ENCODE results near the gene LSR. TPM values are rescaled to one million over a fixed set of nuclear protein-coding genes. Genes with fewer than 3 reads are reported as not detected.

The LSR gene
- total and polyA plus RNA-seq, 2 of the 4 experiments (the other 2 are of a cell fraction): 0.18 to 0.44 TPM

DNA sequence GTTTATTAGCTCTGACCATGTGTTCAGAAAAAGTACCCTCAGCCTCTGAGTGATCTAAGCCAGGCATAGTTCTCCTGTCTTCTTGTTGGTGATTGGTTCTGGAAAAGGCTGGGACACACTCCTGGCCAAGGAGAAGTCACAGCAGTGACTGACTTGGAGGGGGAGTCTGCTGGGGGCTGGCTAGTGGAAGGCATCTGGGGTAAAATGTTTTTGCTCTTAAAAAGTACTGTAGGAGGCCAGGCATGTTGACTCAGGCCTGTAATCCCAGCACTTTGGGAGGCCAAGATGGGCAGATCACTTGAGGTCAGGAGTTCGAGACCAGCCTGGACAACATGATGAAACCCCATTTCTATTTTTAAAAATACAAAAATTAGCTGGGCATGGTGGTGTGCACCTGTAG is 41.9 kb upstream of the LSR start (continued):
- TF ChIP-seq MXI1 (IDR thresholded peaks at IDR 0.05; ENCODE audit: borderline replicate concordance, low read depth, low read length) (no peak), BHLHE40 (IDR thresholded peaks at IDR 0.05; ENCODE audit: low read depth, low read length) (no peak), POLR2A (IDR thresholded peaks at IDR 0.05; ENCODE audit: low read depth, low read length) (no peak), MAZ (IDR thresholded peaks at IDR 0.05; ENCODE audit: borderline replicate concordance, low read depth, low read length) (no peak), CEBPB (IDR thresholded peaks at IDR 0.05; ENCODE audit: low read depth, low read length) (no peak), SMC3 (IDR thresholded peaks at IDR 0.05; ENCODE audit: low read depth, low read length) (no peak)

DNA sequence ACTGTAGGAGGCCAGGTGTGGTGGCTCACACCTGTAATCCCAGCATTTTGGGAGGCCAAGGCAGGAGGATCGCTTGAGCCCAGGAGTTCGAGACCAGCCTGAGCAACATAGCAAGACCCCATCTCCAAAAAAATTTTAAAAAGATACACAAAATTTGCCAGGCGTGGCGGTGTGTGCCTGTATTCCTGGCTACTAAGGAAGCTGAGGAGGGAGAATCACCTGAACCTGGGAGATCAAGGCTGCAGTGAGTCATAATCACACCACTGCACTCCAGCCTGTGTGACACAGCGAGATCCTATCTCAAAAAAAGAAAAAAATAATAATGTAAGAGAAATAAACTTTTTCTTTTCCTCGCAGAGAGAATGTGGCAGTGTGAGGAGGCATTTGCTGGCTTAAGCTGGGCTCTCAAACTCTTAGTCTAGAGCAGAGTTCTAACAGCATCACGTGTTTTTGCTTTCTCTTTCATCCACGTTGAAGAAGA is 41.4 kb upstream of the LSR start:
- Histone ChIP-seq H2BK15ac (ENCODE audit: low read depth, low read length) (no peak overlapping the region), H3K36me3 (ENCODE audit: control insufficient read depth, insufficient read depth, low read length) (no peaks in the 10 kb centered on the region), H4K8ac (ENCODE audit: low read depth in 2 of 2, low read length in 2 of 2) (no peak overlapping the region), H4K5ac (ENCODE audit: low read depth, low read length) (no peak overlapping the region), H4K91ac (ENCODE audit: insufficient read depth, low read depth, low read length) (no peak overlapping the region), H4K20me1 (ENCODE audit: insufficient read depth, low read length) (no peaks in the 10 kb centered on the region), H2BK5ac (ENCODE audit: low read depth, low read length, poor library complexity, severe bottlenecking) (no peak overlapping the region), H3K27me3 (ENCODE audit: control insufficient read depth, insufficient read depth, low read length) (peaks cover 3% of the 10 kb centered on the region), H3K79me1 (ENCODE audit: low read depth in 1 of 2, low read length in 2 of 2) (no peaks in the 10 kb centered on the region), H3K4me1 (ENCODE audit: control insufficient read depth, insufficient read depth, low read length) (no peaks in the 10 kb centered on the region), H2BK20ac (ENCODE audit: low read depth, low read length) (no peak overlapping the region), H3K9me3 (ENCODE audit: control insufficient read depth, insufficient read depth, low read length) (no peaks in the 10 kb centered on the region), H3K4ac (ENCODE audit: low read depth, low read length) (no peak overlapping the region), H3K9me1 (ENCODE audit: insufficient read depth, low read length) (no peaks in the 10 kb centered on the region), H3K27ac (ENCODE audit: insufficient read depth, low read length) (no peak overlapping the region), H2AFZ (replicated peaks; ENCODE audit: low read length, poor library complexity) (no peak overlapping the region), H3K4me2 (ENCODE audit: low read depth, low read length) (no peak overlapping the region), H3K14ac (replicated peaks; ENCODE audit: low read depth, low read length) (no peak overlapping the region), H3K18ac (ENCODE audit: low read depth, low read length) (no peak overlapping the region), H2BK120ac (ENCODE audit: low read depth, low read length) (no peak overlapping the region), H3K23ac (ENCODE audit: low read depth, low read length) (no peak overlapping the region), H2AK9ac (replicated peaks; ENCODE audit: low read depth, low read length, poor library complexity) (no peak overlapping the region), H3K9ac (ENCODE audit: low read depth, low read length) (no peak overlapping the region), H3K4me3 (ENCODE audit: insufficient read depth, low read depth, low read length) (no peak overlapping the region), H2AK5ac (ENCODE audit: low read depth, low read length) (no peak overlapping the region), H3K56ac (ENCODE audit: extremely low read depth, insufficient read depth, low read length) (no peak overlapping the region)
- no peak for ATAC-seq (ENCODE audit: low read depth)
- WGBS, 2 experiments (ENCODE audit: extremely low coverage in 2 of 2, insufficient read length in 1 of 2): no CpG with 5 or more reads among the region's 8 CpGs
- no TSS peak for BruUV-seq (replicated peaks)
- intact Hi-C loops (cut with micrococcal nuclease) (no loop called here), in situ Hi-C loops (cut with MboI; ENCODE audit: low sequenced_read_pairs) (no loop called here), dilution Hi-C loops (cut with HindIII; ENCODE audit: low sequenced_read_pairs, unreplicated experiment) (no loop called here)
- no peak for TF ChIP-seq MAFK (IDR thresholded peaks at IDR 0.05; ENCODE audit: low read depth, low read length)
- TF ChIP-seq RAD21 (IDR thresholded peaks at IDR 0.05; ENCODE audit: low read length): no peak
- no peak for TF ChIP-seq BHLHE40 (IDR thresholded peaks at IDR 0.05; ENCODE audit: low read depth, low read length)
- no peak for TF ChIP-seq MAZ (IDR thresholded peaks at IDR 0.05; ENCODE audit: borderline replicate concordance, low read depth, low read length)
- no peak for TF ChIP-seq POLR2A (IDR thresholded peaks at IDR 0.05; ENCODE audit: low read depth, low read length)
- TF ChIP-seq NFE2L2 (IDR thresholded peaks at IDR 0.05; ENCODE audit: low read depth, low read length): no peak
- TF ChIP-seq, protein P1, sequence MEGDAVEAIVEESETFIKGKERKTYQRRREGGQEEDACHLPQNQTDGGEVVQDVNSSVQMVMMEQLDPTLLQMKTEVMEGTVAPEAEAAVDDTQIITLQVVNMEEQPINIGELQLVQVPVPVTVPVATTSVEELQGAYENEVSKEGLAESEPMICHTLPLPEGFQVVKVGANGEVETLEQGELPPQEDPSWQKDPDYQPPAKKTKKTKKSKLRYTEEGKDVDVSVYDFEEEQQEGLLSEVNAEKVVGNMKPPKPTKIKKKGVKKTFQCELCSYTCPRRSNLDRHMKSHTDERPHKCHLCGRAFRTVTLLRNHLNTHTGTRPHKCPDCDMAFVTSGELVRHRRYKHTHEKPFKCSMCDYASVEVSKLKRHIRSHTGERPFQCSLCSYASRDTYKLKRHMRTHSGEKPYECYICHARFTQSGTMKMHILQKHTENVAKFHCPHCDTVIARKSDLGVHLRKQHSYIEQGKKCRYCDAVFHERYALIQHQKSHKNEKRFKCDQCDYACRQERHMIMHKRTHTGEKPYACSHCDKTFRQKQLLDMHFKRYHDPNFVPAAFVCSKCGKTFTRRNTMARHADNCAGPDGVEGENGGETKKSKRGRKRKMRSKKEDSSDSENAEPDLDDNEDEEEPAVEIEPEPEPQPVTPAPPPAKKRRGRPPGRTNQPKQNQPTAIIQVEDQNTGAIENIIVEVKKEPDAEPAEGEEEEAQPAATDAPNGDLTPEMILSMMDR (conservative IDR thresholded peaks at IDR 0.05; ENCODE audit: low read depth, low read length): no peak
- TF ChIP-seq RFX5 (IDR thresholded peaks at IDR 0.05; ENCODE audit: low read depth, low read length): no peak
- no peak for DNase-seq
- ChIA-PET POLR2A (ENCODE audit: unreplicated experiment) (no interaction called here), CTCF (no interaction called here)

Data from IMR-90 (cell line).